Stimulated activated CD4-positive, alpha-beta T cell treated with anti-CD3 and anti-CD28 coated beads, Interleukin-1b, Interleukin-23, amount 100 ng/mL, for 24 hours (primary cell): ENCODE measurements around the gene GRIN1.

Experiments used
- DNase-seq, 4 experiments: peaks; one replicate each; pipeline ENCODE4 v3.0.0-alpha.2; 2020; ENCODE audit warnings: low read depth in 4 of 4, low spot score in 1 of 4

The GRIN1 gene

DNA sequence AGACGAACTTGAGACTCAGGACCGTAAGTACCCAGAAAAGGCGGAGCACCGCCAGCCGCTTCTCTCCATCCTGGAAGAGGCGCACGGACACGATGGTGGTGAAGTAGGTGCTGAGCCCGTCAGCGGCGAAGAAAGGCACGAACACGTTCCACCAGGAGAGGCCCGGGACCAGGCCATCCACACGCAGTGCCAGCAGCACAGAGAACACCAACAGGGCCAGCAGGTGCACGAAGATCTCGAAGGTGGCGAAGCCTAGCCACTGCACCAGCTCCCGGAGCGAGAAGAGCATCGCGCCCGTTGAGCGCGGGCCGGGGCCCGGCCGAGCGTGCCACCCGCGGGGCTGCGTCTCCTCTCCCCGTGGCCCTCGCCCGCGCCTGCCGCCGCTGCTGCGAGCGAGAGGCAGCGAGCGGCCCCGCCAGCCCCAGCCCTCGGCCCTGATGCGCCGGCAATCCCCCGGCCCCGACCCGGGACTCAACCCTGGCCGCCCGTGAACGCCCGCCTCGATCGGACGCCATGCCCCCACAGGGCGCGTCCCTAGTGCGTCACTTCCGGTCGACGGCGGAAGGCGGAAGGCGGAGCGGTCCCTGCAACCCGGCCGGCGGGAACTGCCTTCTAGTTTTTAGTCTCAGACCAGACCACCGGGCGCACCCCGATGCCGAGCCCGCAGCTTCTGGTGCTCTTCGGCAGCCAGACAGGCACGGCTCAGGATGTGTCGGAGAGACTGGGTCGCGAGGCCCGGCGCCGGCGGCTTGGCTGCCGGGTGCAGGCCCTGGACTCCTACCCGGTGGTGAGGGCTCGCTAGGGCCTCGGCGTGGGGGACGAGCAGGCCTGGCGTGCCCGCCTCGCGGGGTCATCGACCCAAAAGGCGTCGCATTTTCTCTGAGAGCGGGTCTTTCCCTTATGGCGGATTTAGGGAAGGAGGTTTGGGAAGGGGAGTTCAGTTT, 66.4 kb downstream of the GRIN1 start, which contains the start of the genes NDOR1 and TMEM203:
Gene NDOR1 (plus strand): TSS at position 575 of the 944 bp plus-strand sequence. CDS start 78 bp downstream, at position 653.
Gene TMEM203 (minus strand): TSS at position 523 of the 944 bp plus-strand sequence. CDS start 234 bp downstream, at position 289.
- DNase-seq: peak; percentile 90 to 97 (median 94)

DNA sequence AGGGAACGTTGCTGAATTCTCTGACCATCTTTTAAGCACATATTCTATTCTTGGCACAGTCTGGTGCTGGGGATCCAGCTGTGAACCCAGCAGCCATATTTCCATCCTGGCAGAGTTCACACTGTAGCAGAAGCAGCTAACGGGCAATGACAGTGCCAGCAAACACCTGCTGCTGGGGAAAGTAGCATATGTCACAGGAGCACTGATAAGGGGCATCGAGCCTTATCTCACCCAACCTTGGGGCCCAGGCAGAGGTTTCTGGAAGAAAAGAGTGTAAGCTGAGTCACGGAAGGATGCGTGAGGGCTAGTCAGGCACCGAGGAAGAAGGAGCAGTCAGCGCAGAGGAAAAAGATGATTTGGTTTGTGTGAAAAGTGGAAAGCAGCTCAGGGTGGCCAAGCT, 67.6 kb downstream of the GRIN1 start:
- DNase-seq: no peak

DNA sequence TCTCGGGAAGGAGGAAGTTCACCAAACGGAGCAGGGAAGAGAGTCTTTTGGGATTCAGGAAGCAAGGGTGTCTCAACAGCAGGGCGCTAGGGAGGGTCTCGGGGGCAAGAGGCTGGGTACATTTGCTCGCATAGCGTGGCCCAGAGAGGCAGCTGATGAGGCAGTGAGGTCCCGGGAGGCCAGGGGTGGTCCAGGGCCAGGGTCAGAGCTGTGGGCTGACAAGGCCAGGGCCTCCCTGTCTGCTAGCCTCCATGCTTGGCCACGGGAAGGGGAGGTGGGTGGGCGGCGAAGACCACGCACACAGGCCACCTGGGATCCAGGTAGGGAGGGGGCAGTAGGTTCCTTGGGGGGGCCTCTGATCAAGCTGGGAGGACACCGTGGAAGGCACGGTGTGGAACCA, 72.6 kb downstream of the GRIN1 start:
- no peak for DNase-seq

DNA sequence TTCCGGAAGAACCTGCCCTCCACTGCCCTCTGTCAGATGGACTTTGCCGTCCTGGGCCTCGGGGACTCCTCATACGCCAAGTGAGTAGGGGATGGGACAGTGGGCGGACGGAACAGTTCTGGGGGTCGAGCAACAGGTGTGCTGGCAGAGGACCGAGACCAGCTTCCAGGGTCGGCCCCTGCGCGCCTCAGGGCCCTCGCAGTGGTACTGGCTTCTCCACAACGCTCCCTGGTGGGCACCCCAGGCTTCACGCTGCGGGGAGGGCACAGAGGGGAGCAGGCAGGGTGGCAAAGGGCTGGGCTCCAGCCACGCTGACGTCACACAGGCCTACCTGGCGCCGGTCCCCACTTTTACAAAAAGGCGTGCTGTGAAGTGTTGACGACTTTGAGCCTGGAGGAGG, 73.6 kb downstream of the GRIN1 start:
- DNase-seq: no peak

DNA sequence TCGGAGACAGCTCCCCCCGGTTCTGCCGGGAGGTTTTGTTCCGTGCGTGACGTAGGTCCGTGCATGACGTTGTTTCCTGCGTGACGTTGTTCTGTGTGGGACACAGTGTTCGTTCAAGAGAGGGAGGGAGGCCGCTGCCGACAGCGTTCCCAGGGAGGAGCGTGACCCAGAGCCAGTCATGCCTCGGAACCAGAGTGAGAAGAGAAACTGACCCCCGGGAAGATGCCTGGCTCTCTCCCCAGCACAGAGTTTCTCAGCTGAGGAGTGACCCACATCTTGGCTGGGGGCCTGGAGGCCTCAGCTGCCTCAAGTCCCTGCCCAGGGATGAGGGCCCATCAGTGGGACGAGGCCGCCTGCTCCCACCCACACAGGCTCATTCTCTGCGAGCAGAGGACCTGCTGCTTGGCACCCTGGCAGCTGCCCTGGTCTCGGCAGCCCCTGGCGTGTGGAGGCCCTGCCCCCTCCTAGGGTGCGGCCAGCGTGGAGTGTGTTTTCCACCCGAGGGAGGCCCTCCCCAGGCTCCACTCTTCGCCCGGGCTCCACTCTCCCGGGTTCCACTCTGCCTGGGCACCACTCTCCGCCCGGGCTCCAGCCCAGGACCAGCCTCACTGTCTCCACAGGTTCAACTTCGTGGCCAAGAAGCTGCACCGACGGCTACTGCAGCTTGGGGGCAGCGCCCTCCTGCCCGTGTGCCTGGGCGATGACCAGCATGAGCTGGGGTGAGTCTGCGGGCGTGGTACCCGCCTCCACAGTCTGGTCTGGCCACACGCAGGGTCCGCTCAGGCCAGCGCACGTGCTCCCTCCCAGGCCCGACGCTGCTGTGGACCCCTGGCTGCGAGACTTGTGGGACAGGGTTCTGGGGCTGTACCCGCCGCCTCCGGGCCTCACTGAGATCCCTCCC, 74.5 kb downstream of the GRIN1 start:
- no peak for DNase-seq

DNA sequence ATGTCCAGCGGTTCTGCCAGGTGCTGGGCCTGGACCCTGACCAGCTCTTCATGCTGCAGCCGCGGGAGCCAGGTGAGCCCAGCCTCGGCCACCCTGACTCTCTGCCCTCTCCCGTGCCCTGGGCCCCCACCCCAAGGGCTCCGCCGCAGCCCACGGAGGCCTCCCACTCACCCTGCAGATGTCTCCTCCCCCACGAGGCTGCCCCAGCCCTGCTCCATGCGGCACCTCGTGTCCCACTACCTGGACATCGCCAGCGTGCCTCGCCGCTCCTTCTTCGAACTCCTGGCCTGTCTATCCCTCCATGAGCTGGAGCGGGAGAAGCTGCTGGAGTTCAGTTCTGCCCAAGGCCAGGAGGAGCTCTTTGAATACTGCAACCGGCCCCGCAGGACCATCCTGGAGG, 75.7 kb downstream of the GRIN1 start:
- DNase-seq: no peak

DNA sequence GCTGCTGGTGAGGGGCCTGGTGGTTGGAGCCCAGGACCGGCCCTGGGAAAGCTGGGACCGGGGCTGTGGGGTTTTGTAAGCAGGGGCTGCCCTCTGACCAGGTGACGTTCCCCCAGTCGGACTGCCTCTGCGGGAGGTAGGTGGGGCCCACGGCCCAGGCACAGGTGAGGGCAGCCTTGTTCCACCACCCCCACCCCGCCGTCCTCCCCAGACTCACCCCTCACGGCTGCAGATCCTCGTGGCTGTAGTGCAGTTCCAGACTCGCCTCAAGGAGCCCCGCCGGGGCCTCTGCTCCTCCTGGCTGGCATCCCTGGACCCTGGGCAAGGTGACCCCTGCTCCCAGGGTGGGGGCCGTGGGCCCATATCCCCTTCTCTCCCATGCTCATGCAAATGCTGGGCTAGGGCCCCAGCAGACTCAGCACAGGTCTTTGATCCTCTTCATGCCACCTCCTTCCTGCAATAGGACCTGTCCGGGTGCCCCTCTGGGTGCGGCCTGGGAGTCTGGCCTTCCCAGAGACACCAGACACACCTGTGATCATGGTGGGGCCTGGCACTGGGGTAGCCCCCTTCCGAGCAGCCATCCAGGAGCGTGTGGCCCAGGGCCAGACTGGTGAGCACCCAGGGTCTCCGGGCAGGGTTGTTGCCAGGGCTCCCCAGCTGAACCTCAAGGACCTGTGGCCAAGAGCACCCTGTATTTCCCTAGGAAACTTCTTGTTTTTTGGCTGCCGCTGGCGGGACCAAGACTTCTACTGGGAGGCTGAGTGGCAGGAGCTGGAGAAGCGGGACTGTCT, 76.4 kb downstream of the GRIN1 start:
- DNase-seq: no peak

DNA sequence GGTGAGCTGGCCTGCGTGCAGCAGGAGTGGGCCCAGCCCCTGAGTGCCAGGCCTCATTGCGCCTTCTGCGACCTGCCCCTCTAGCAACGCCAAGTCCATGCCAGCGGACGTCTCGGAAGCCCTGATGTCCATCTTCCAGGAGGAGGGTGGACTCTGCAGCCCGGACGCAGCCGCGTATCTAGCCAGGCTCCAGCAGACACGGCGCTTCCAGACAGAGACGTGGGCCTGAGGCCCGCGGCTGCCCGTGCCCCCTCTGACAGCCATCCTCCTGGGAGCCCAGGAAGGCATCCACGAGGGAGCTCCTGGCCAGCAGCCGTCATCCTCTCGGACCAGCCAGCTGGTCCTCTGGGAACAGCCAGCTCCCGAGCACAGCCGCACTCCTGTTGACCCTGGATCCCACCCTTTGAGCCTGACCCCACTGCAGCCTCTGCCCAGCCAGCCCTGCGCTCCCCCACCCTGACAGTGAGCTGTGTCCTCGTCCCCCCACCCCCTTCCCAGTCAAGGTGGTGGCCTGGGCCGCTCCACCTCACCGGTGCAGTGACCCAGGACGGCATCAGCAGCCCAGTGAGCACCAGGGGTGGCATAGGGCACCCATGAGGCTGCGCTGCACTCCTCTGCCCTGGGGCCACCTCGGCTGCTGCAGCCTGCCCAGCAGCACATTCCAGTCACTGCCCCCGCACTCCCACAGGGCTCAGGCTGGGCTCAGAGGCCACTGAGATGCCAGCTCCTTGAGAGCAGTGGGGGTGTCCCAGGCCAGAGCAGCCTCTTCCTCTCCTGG, 77.4 kb downstream of the GRIN1 start:
- no peak for DNase-seq

DNA sequence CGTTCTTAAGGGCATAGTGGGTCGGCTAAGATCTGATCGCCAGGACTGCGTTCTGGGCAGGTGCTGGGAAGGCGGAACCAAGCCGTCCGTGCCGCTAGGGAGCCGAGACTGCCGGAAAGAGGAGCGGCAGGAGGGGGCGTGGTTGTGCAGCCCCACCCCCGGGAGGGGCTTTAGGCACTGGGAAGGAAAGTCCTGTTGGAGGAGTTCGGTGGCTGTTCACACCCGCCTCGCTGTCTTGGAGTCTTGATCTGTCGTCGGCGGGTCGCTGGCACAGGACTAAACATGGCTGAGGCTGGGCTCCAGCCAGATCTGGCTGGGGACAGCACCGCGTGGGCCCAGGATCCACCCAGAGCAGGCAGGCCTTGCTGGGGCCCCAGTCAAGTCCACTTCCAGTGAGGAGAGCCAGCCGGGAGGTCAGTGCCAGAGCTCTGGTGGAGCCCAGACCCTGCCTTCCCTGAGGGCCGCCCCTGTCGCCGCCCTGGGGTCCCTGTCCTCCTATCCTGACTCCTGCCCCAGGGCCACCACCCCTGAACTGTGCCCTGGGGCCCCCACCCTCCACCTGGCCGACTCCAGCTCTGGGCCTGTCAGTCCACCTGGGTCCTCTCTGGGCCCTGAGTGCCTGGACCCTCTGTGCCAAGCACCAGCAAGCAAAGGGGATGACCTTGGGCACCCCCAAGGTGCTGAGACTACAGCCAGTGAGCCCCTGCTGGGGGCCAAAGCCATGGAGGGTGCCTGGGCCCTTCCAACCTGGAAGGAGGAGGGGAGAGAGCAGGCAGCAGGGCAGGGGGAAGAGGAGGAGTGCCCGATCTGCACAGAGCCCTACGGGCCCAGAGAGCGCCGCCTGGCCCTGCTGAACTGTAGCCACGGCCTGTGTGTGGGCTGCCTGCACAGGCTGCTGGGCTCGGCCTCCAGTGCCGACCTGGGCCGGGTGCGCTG, 78.6 kb downstream of the GRIN1 start:
- no peak for DNase-seq

DNA sequence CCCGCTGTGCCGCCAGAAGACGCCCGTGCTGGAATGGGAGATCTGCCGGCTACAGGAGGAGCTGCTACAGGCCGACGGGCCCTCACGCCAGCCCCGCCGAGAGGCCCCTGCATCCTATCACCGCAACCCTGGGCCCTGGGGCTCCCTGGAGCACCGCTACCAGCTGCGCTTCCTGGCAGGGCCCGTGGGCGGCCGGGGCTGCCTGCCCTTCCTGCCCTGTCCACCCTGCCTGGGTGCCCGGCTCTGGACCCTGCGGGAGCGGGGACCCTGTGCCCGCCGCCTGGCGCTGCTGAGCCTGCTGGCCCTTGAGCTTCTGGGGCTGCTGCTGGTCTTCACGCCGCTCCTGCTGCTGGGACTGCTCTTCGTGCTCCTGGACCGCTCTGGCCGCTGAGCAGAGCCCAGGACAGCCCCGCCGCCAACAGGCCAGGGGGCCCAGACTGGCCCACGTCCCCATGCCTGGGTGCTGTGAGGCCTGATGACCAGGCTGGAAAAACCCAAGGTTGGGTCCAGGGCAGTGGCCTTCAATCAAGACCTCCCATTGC, 79.3 kb downstream of the GRIN1 start:
- DNase-seq: no peak
